CD4-positive, alpha-beta T cell treated with Interferon gamma for 1 hour (primary cell): ENCODE measurements around the gene LIMS2.

ENCODE experiments used
- DNase-seq: peaks from one replicate; pipeline ENCODE4 v3.0.0-alpha.2; 2020

Gene LIMS2

DNA sequence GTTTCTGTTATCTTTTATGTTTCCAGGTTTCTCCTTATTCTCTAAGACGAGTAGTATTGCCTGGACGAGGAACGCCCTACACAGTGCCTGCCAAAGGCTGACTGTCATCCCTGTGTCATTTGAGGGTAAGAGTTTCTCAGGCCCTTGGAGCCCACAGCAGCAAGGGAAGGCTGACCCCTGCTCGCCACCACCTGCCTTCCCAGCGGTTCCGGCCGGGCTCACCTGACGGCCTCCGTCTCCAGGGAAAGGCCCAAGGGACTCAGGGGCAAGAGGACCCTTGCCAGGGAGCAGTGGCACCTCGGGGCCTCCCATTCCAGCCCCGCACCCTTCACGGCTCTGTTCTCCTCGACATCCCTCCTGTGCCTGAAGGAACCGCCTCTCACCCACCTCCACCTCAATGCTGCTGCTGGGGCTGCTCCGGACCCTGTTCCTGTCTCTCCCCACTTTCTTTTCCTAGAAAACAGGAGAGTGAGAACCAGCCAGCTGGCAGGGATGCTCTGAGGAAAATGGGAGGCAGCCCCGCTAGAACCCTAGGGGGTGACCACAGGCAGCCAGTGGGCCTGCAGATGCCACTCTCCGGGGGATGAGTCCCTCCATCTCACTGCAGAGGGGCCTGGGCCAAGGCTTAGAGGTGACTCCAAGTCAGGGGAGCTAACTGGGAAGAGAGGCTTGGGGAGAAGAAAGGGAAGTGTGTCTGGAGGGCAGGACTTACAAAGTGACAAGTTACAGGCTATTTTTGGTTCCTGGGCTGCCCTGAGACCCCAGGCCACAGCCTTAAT, 1.9 kb downstream of the LIMS2 start:
- DNase-seq = no peak

GRCh38 chr2:127672341-127673224, 2.7 kb downstream of the LIMS2 start:
- no peak for DNase-seq

DNA sequence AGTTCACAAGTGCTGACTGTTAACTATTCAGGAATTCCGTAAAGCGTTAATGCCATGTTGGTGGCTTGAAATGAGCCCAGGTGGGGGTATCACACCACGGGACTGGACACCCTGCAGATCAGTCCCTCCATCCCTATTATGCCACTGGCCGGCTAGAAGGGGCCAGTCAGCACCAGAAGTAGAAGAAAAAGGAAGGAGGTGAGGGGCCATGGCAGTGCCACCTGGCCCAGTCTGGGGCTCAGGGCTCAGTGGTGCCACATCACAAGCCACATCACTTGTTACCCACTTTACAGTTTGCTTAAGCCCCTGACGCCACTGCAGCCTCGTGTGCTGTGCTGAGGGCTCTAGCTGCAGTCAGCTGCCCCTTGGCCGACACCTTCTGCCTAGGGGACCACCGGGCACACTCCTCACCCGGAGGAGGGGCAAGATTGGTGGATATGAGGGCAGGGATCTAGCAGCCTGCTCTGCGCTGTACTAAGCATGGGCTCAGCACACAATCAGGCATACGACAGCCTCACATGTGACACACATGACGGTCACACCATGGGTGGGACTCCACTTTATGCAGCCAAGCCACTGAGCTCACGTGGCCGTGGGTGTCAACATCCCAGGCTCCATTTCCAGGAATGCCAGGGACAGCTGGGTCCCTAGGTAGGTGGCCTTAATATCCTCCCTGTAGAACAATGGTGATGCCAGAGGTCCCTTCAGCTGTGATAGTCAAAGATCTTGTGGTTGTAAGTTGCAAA, 3.6 kb downstream of the LIMS2 start:
- no peak for DNase-seq

GRCh38 chr2:127670957-127671290, 4.4 kb downstream of the LIMS2 start:
- no peak for DNase-seq

- no peak for DNase-seq
These were observed 5.0 kb downstream of the LIMS2 start for GRCh38 chr2:127670055-127670956.

DNA sequence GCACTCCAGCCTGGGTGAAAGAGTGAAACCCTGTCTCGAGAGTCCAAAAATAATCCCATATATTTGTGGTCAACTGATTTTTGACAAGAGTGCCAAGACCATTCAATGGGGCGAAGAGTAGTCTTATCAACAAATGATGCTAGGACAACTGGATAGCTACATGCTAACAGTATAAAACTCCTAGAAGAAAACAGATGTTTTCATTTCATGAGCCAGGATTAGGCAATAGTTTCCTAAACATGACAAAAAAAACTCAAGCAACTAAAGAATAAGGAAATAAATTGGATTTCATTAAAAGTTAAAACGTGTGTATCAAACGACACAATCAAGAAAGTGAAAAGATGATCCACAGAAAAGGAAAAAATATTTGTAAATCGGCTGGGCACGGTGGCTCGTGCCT, 6.3 kb downstream of the LIMS2 start:
- no peak for DNase-seq

DNA sequence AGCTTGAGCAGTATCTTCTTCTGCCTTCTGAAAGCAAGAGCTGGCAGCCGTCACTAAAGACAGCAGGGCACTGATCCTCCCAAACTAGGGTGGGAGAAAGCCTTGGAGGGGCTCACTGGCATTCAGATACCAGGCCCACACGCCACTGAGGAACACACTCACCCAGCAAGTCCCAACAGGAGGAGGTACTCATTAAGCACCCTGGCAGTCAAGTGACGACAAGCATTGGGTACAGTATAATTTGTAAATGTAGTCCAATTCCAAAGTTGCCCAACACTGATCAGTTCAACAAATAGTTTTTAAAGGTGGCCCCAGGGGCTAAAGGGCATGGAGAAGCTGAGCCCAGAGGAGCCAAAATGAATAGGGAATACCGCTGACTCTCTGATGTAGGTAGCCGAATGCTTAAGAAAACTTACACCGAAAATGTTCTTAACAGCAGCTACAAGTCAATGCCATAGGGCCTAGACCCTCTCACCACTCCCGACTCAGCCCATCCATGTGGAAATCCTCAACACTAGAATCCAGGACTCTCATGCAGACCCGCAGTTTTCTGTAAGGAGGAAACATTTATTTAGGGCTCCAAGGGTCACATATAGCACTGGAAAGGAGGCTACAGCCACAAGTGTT, 9.9 kb downstream of the LIMS2 start:
- DNase-seq = no peak

DNA sequence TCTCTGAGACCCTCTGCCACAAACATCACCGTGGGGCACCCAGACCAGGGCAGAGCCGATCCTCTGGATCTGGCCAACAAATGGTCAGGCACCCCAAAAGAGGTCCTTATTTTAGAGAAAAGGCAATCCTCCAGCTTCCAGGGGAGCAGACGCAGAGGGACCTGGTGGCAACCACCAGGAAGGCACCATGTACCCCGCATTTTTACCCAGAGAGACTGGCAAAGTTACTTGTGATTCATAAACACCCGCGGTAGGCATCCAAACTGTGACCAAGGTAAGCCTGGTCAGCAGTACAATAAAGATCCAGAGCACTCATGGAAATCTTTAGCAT, 10.5 kb downstream of the LIMS2 start:
- DNase-seq = no peak

DNA sequence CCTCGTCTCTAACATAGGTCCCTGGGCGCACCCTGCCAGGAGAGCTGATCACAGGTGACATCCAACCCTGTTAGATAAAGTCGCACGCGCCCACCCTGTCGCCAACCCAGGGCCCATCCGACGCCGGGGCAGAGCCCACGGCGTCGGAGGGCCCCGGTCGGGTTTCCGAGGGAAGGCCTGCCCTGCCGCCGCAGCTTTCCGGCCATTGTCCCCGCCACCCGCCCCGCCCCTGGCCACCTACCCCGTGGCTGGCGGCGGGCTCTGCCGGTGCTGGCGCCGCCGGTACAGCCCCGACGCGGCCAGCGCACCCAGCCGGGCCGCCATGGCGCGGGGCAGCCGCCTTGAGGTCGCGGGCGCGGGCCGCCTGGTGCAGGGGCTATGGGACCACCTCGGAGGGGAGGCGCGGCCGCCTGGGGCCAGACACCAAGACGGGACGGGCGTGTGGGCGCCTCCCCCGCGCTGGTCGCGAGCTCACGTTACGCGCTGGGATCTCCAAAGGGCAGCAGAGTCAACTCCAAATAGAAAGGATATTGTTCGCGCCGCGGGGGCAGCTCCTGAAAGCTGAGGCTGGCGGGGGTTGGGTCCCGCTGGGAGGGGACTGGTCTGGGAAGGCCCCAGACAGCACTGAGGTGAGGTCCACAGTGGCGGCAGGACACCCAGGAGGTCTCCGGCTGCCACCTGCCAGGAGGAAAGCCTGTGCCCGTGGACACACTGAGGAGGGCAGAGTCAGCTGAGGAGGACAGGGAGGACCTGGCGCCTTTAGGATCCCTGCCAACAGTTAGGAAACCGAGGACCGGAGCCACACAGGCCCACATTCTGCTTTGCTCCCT, 11.1 kb downstream of the LIMS2 start:
- DNase-seq = no peak

DNA sequence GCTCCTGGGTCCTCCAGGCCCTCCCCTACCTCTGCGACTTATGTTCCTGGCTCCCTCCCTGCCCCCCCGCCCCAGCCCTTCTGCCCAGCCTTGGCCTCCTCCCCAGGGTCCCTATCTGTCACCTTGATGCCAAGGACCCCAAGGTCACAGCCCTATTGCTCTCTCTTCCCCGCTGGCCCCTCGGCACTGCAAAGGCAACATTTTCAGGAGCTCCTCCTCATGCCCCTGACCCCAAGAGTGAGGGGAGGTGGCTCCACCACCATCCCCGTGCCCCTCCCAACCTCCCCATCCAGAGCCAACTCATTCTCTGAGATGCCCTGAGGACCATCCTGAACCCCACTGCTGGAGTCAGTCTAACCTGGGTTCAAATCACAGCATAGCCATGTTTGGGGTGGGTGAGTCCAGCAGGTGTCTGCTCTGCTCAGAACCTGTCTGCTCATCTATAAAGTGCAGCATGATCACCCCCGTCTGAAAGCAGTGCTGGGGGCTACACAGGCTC, 11.7 kb downstream of the LIMS2 start:
- no peak for DNase-seq

GRCh38 chr2:127662937-127663565, 12.3 kb downstream of the LIMS2 start:
- DNase-seq = no peak

DNA sequence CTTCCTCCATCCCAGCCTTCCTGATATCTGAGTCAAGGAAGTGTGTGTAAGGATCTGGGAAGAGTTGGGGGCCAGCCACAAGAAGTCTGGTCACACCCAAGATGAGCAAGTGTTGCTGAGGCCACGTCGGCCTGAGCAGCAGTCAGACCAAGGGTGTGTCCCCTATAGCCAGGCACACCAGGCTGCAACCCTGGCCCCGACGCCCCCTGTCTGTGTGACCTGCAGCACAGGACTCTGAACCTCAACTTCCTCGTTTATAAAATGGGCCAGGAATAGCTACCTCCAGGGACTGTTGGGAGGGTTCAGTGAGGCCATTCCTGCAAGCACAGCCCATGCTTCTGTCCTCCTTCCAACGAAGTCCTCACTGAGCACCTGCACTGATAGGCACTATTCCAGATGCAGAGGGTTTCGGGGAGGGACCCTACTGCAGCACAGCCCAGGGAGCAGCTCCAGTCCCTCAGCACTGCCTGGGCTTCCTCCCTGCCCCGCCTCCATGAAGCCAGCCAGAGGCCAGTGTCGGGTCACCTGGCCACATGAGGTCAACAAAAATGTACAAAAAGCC, 13.3 kb downstream of the LIMS2 start:
- DNase-seq = no peak

GRCh38 chr2:127661072-127661649, 14.2 kb downstream of the LIMS2 start:
- no peak for DNase-seq

GRCh38 chr2:127660291-127660578, 15.1 kb downstream of the LIMS2 start:
- DNase-seq = no peak

DNA sequence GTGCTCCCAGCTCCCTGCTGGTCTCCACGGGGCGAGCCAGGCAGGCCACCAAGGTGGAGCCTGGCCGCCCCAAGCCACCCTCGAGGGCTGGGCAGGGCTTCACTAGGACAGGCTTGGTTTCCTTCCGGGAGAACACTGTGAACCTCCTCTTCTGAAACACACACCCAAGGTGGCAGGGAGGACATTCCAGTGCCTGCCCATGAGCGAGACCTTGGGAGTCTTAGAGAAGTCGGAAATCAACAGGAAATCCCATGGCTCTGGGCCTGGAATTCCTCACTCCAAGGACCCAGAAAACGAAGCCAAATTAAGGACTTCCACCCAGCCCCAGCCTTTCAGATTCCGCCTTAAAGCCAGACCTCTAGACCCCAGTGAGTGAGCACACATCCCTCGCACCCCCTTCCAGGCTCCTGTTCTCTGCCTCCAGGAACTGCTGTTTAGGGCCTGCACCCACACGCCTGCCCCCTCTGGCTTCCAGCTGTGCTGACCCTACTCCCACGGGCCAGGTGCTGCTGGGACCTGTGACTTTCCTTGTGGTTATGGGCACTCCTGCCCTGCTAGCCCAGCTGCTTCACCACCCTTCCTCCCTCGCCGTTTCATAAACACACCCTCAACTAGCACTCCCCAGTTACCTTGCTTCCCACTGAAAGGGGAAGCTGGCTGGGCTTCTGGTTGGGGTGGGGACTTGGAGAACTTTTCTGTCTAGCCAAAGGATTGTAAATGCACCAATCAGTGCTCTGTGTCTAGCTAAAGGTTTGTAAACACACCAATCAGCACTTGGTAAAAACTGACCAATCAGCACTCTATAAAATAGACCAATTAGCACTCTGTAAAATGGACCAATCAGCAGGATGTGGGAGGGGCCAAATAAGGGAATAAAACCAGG, 15.7 kb downstream of the LIMS2 start:
- DNase-seq = no peak

GRCh38 chr2:127658641-127659407, 16.5 kb downstream of the LIMS2 start:
- no peak for DNase-seq

DNA sequence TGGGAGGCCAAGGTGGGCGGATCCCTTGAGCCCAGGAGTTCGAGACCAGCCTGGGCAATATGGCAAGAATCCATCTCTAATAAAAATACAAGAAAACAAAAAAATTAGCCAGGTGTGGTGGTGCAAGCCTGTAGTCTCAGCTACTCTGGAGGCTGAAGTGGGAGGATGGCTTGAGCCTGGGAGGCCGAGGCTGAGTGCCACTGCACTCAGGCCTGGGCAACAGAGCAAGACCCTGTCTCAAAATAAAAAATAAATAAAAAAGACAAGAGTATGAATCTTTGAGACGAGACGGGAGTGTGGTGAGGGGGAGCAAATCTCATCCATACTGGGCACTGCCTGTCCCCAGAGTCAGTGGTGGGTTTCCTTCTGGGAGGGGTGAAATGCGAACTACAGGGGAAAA, 17.2 kb downstream of the LIMS2 start:
- DNase-seq = no peak

DNA sequence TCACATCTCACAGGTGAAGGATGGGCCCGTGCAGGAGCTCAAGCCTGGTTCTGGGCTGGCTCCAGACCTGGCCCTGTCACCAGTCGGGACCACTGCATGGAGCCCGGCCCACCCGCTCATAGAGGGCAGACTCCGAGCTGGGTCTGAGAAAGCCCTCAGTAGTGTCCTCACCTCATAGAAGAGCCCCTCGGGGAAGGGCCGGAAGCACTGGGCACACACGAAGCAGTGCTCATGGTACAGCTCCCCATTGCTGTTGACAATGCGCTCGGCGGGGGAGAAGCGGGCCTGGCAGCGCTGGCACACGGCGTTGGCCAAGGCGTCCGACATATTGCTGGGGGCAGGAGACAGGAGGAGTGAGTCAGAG, 18.1 kb downstream of the LIMS2 start:
- no peak for DNase-seq
